ENCODE data around the gene PRSS38. TPM values are rescaled to one million over a fixed set of nuclear protein-coding genes. Genes with fewer than 3 reads are reported as not detected.

PRSS38 gene
- polyA plus RNA-seq, 3 donors: not detected

GRCh38 chr1:227778401-227778947 is 37.0 kb upstream of the PRSS38 start:
- Histone ChIP-seq H3K4me1 (ENCODE audit: control insufficient read depth in 1 of 2, insufficient read depth in 2 of 2, low read length in 2 of 2) (no peaks in the 10 kb centered on the region), H3K36me3 (replicated peaks in 1 of 2; ENCODE audit: control insufficient read depth in 1 of 2, insufficient read depth in 2 of 2, low read length in 2 of 2) (peaks cover 14 to 20% of the 10 kb centered on the region in 2 donors), H3K4me2 (replicated peaks; ENCODE audit: extremely low read depth, low read length, poor library complexity, severe bottlenecking) (no peak overlapping the region), H3K9ac (ENCODE audit: insufficient read depth, low read length, poor library complexity, severe bottlenecking) (no peak overlapping the region), H3K27me3 (ENCODE audit: control insufficient read depth in 2 of 2, insufficient read depth in 2 of 2, low read length in 2 of 2) (no peaks in the 10 kb centered on the region), H3K79me2 (ENCODE audit: insufficient read depth, low read length) (no peaks in the 10 kb centered on the region), H3K9me3 (replicated peaks in 1 of 2; ENCODE audit: control insufficient read depth in 1 of 2, insufficient read depth in 1 of 2, low read length in 2 of 2) (no peaks in the 10 kb centered on the region), H4K20me1 (ENCODE audit: insufficient read depth, low read length) (no peaks in the 10 kb centered on the region), H3K27ac (ENCODE audit: low read depth in 1 of 2, low read length in 2 of 2) (no peak overlapping the region), H2AFZ (ENCODE audit: insufficient read depth, low read depth, low read length, poor library complexity, severe bottlenecking) (no peak overlapping the region), H3K4me3 (replicated peaks in 1 of 3; ENCODE audit: low read depth in 2 of 3, low read length in 3 of 3) (no peak overlapping the region)
- no peak for DNase-seq
- 94% methylated on average over 8 of the region's 8 CpGs for WGBS (ENCODE audit: insufficient coverage)
- intact Hi-C loops (cut with micrococcal nuclease): no loop called here
- TF ChIP-seq CTCF (IDR thresholded peaks at IDR 0.05): no peak
- Mint-ChIP-seq H3K4me1 (no peaks in the 10 kb centered on the region), H3K36me3 (peaks cover 23 to 28% of the 10 kb centered on the region in 2 donors), H3K9me3 (no peaks in the 10 kb centered on the region), H3K4me3 (no peak overlapping the region), H3K27ac (no peak overlapping the region), H3K27me3 (ENCODE audit: low read depth in 3 of 3) (no peaks in the 10 kb centered on the region)

GRCh38 chr1:227779021-227779441 is 36.4 kb upstream of the PRSS38 start:
- no peaks in the 10 kb centered on the region for H3K4me1 ChIP-seq (ENCODE audit: control insufficient read depth in 1 of 2, insufficient read depth in 2 of 2, low read length in 2 of 2)
- no peak for DNase-seq
- H3K4me3 Mint-ChIP-seq: no peak overlapping the region
- no peak overlapping the region for H3K27ac ChIP-seq (ENCODE audit: low read depth in 1 of 2, low read length in 2 of 2)
- no peaks in the 10 kb centered on the region for H4K20me1 ChIP-seq (ENCODE audit: insufficient read depth, low read length)
- no peak overlapping the region for H3K4me3 ChIP-seq (replicated peaks in 1 of 3; ENCODE audit: low read depth in 2 of 3, low read length in 3 of 3)
- no peaks in the 10 kb centered on the region for H3K79me2 ChIP-seq (ENCODE audit: insufficient read depth, low read length)
- peaks cover 0 to 4% (median 0%) of the 10 kb centered on the region in 3 donors for H3K27me3 Mint-ChIP-seq (ENCODE audit: low read depth in 3 of 3)
- H3K9me3 ChIP-seq (replicated peaks in 1 of 2; ENCODE audit: control insufficient read depth in 1 of 2, insufficient read depth in 1 of 2, low read length in 2 of 2): no peaks in the 10 kb centered on the region
- H3K27ac Mint-ChIP-seq: no peak overlapping the region
- no peak overlapping the region for H2AFZ ChIP-seq (ENCODE audit: insufficient read depth, low read depth, low read length, poor library complexity, severe bottlenecking)
- WGBS (ENCODE audit: insufficient coverage): 98% methylated on average over 10 of the region's 10 CpGs
- H3K9ac ChIP-seq (ENCODE audit: insufficient read depth, low read length, poor library complexity, severe bottlenecking): no peak overlapping the region
- intact Hi-C loops (cut with micrococcal nuclease): no loop called here
- H3K36me3 ChIP-seq (replicated peaks in 1 of 2; ENCODE audit: control insufficient read depth in 1 of 2, insufficient read depth in 2 of 2, low read length in 2 of 2): peaks cover 14 to 20% of the 10 kb centered on the region in 2 donors
- TF ChIP-seq CTCF (IDR thresholded peaks at IDR 0.05): no peak
- no peak overlapping the region for H3K4me2 ChIP-seq (replicated peaks; ENCODE audit: extremely low read depth, low read length, poor library complexity, severe bottlenecking)
- H3K9me3 Mint-ChIP-seq: no peaks in the 10 kb centered on the region
- H3K4me1 Mint-ChIP-seq: no peaks in the 10 kb centered on the region
- H3K36me3 Mint-ChIP-seq: peaks cover 20 to 26% of the 10 kb centered on the region in 2 donors
- no peaks in the 10 kb centered on the region for H3K27me3 ChIP-seq (ENCODE audit: control insufficient read depth in 2 of 2, insufficient read depth in 2 of 2, low read length in 2 of 2)

Measured in CD14-positive monocyte (primary cell).